NCI-H2107 treated with DMSO at 0.1 percent for 48 hours (cell line): ENCODE measurements around the gene ESD.
"Not testable (repeated sequence)": the region's sequence is repeated elsewhere in the genome, so short reads cannot be mapped to it uniquely, and the experiment has no call there.

ENCODE experiments used
- DNase-seq: peaks from one replicate; lab custom pipeline; 2025; ENCODE audit not compliant: unreplicated experiment; lab: John Stamatoyannopoulos, UW

The ESD gene

DNA sequence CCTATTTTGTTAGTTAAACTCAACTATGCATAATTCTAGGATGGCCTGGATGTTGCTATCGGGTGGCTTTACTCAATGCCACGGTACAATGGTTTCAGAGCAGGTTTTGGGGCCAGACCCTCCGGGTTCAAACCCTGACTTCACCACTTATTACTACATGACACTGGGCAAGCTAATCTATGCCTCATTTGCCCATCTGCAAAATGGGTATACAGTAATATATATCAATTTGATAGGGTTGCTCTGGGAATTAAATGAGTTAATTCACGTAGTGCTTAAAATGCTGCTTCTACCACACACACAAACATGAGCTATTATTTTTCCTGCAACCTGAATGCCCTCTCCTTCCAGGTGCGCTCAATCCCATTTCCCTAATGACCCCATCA is 839 bp downstream of the ESD start:
- no peak for DNase-seq

DNA sequence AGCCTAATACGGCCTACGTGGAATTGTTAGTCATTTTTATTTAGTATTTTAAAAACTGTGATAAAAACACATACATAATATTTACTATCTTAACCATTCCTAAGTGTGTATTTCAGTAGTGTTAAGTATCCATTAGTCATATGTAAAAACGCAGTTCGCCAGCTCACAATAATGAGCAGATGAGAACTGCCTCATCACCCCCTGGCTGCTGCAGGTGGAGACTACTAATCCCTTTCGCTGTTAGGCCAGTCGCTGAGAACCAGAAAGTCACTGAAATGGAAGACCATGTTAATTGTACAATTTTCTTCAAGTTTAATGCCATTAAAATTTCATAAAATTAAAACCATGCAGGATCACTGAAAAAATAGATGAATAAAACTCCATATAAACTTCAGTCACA is 1.6 kb downstream of the ESD start:
- DNase-seq: no peak

- no peak for DNase-seq
Measured at GRCh38 chr13:46783504-46783903, 13.5 kb downstream of the ESD start.

DNA sequence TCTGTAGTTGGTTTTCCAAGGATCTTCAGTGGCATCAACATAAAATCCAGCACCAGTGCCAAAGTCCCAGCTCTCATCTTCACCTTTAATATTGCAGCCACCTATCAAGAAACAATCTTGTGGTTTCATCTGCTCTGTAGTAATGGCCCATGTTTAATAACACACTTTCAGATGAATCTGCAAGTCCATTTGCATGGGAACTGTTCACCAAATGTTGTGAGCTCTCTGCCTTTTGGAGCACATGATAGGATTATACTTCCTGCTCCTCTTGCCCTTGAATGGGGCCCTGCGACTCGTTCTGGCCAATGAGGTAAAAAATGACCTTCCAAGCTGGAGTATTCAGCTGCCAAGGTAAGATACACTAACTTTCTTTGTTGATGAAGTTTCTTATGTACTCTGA is 14.3 kb downstream of the ESD start:
- DNase-seq: no peak

- DNase-seq: no peak
Measured at GRCh38 chr13:46782066-46782465, 14.9 kb downstream of the ESD start.

DNA sequence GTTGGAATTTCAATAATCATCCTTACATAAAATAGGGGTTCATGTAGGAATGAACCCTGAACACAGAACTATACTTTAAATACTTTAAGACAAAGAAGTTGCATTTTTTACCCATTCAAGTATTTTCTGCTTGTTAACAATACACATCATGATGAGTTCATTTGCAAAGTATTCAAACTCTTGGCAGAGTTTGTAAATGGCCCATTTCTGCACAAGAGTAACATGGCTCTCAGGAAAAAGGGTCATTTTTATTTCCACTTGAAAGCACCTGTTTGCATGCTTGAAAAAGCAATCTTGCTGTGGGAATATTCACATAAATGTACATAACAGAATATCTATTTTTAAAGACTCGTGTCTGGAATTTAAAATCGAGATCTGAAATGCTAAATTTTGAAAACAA is 18.1 kb downstream of the ESD start:
- no peak for DNase-seq

DNA sequence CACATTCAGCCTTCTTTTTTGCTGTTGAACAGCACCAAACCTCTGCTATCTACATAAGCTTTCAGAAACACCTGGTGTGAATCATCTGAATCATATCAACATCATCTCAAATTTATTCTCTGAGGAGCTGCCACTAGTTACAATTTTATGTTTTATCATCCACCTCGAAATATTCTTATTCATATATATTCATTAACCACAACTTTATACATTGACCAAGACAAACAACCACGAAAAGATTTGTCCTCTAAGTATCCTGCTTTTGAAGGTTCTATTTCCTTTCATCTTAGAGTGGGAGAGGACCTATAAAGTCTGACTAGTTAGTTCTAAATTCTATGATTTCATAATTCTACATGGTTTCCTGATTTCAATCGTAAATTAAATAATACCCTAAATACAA is 18.9 kb downstream of the ESD start:
- DNase-seq: no peak

- no peak for DNase-seq
Measured at GRCh38 chr13:46775385-46776107, 21.4 kb downstream of the ESD start.

DNA sequence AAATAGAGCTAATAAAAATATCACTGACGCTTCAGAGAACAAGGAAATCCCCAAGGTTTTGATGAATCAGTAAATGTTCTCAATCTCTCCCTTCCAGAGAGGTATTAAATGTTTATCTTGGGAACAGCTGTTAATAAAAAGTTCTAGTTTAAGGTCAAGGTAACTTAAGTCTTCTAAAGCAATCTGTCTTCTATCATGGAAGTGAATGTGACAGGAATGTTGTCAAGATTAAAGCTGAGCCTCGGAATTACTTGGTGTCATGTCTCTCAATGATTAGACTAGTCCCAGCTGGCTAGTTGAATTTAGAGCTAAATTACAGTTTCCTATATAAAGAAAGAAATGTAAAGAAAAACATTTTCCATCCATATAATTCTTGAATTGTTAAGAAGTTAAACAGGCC is 23.4 kb downstream of the ESD start:
- DNase-seq: no peak

DNA sequence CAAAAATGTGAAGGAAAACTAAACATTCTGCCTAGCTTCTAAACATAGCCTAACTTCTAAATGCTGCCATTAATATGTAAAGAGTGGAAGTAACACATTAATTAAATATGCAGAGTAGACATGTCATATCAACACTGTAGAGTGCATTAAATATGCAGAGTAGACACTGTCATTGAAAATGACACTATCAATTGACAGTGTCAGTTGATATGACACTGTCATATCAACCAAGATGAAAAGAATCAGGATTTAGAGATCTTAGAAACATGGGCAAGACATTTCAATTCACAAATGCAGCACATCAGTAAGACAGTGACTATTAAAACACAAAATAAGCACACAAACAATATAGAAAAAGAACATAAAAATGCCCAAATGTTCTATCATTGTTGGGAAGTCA is 25.3 kb downstream of the ESD start:
- no peak for DNase-seq

DNA sequence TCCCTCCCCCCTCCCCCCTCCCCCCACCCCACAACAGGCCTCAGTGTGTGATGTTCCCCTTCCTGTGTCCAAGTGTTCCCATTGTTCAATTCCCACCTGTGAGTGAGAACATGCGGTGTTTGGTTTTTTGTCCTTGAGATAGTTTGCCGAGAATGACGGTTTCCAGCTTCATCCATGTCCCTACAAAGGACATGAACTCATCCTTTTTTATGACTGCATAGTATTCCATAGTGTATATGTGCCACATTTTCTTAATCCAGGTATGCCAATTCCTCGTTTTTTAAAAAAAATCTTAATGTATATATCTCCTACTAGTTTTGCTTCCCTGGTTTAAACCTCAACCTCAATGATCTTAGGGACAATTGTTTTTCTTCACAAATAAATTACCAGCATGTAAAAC is 27.0 kb downstream of the ESD start:
- not testable (repeated sequence) for DNase-seq

- no peak for DNase-seq
Measured at GRCh38 chr13:46761866-46762265, 35.1 kb downstream of the ESD start.

DNA sequence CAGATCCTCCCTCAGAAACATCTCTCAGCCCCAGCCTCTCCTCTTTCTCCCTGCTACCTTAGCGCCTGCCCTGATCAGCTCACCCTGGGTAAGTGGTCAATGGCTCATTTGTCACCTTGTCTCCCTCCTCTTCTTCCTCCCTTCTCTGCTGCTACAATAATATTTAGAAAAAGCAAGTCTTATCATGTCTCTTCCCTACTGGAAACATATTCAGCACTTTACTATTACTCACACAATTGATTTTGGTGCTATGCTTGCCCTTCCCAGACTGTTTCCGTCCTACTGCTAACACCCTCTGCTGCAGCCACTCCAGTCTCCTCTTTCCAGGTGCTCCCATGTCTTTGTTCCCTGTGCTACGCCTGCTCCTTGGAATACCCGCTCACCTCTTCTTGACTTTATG is 35.8 kb downstream of the ESD start:
- no peak for DNase-seq

DNA sequence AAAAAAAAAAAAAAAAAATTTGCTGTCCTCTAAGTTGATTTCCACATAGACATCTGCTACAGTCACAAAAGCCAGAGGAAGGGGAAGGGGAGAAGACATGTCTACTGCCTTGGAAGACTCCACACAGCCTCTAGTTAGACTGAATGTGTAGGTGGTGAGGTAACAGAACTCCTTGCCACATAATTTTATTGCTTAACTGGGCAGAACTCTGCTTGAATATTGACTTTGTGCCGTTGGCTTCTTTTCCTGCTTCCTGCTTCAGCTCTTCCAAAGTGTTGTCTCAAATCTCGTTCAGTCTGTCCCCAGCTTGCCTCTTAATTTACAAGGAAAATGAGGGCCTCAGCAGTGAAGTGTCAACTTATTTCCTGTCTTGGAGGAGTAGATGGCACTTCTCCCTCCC is 37.1 kb downstream of the ESD start:
- no peak for DNase-seq

GRCh38 chr13:46757640-46758039 is 39.3 kb downstream of the ESD start:
- no peak for DNase-seq

GRCh38 chr13:46756977-46757376 is 40.0 kb downstream of the ESD start:
- DNase-seq: no peak

- DNase-seq: not testable (repeated sequence)
Measured at GRCh38 chr13:46755508-46755907, 41.5 kb downstream of the ESD start.

- DNase-seq: no peak
Measured at GRCh38 chr13:46754812-46755211, 42.1 kb downstream of the ESD start.

DNA sequence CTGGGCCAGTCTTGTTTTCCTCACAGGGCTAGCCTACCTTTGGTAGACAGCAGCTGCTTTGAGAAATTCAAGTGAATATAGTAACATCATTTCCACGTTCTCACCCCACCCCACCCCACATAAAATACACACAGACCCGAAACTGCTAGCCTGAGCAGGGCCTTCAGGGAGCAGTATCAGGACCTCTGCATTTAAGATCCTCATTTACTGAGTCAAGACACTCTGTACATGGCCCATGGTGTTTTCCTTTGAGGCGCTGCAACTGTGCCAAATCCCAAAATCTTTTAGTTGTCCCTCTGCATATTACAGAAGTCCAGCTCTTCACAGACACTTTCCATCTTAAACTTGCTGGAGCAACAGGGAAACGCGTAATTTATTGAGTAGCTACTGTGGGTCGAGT is 43.0 kb downstream of the ESD start:
- no peak for DNase-seq

GRCh38 chr13:46753137-46753536 is 43.8 kb downstream of the ESD start:
- no peak for DNase-seq

DNA sequence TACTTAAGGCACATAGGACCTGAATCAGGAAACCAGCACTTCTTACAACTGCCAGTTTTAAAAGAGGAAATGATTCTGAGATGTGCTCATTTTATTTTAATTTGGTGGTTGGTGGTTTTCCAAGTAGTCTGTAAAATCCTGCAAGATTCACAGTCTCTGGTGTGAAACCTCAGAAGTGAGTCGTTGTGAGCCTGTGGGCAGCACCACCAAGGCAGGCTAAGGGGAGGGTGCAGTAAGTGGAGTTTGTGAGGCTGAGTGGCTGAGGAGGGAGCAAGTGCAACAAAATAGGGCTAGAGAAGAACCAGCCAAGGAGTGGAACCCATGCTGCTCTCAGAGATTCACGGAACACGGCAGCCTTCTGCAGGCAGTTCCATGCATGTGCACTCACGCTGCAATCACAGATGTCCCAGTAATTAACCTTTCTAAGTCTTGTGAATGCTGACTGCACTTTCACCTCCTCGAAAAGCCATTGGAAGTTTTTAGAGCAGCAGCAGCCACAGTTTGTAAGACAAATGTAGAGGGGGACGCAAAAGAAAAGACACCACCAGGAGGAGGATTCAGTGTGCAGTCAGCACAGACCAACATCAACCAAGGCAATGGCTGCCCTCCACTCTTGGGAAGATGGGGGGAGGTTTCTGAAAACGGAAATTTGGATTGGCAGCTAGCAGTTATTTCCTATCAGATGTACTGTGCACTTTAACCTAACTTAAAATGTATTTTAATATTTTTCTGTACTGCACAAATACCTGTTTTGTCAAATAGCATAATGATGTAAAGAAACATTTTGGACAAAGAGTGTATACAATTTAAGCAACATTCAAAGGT is 44.9 kb downstream of the ESD start:
- no peak for DNase-seq

GRCh38 chr13:46749951-46750350 is 47.0 kb downstream of the ESD start:
- no peak for DNase-seq

GRCh38 chr13:46748300-46748699 is 48.7 kb downstream of the ESD start:
- DNase-seq: no peak
